ENCODE measurements around the gene DLX4.

GRCh38 chr17:49952209-49952911 is 16.6 kb upstream of the DLX4 start:
- TF ChIP-seq CTCF (conservative IDR thresholded peaks at IDR 0.05; ENCODE audit: low read depth, low read length) (peak; percentile 68), RCOR1 (IDR thresholded peaks at IDR 0.05; ENCODE audit: insufficient replicate concordance, low read length) (no peak), USF2 (IDR thresholded peaks at IDR 0.05; ENCODE audit: low read depth, low read length) (no peak), POLR2A (IDR thresholded peaks at IDR 0.05; ENCODE audit: low read depth, low read length) (no peak), BHLHE40 (IDR thresholded peaks at IDR 0.05; ENCODE audit: low read depth, low read length) (no peak), ELK1 (IDR thresholded peaks at IDR 0.05; ENCODE audit: borderline replicate concordance, low read depth, low read length) (no peak), FOS (IDR thresholded peaks at IDR 0.05; ENCODE audit: low read depth, low read length) (no peak), RFX5 (IDR thresholded peaks at IDR 0.05; ENCODE audit: low read depth, low read length) (no peak), SMC3 (IDR thresholded peaks at IDR 0.05; ENCODE audit: low read depth, low read length) (peak; percentile 39), RAD21 (IDR thresholded peaks at IDR 0.05; ENCODE audit: low read length) (peak; percentile 56), CHD1 (IDR thresholded peaks at IDR 0.05; ENCODE audit: low read depth, low read length) (no peak), MAZ (IDR thresholded peaks at IDR 0.05; ENCODE audit: borderline replicate concordance, low read depth, low read length) (no peak), CEBPB (IDR thresholded peaks at IDR 0.05; ENCODE audit: low read depth, low read length) (no peak)

All from IMR-90 (cell line).